HG02642 (cell line): ENCODE measurements around the gene DOCK9.

Experiments
- ATAC-seq: cut with Tn5 transposase; IDR thresholded peaks from one replicate; pipeline ENCODE4 v1.9.1; 2021; ENCODE audit warnings: mild to moderate bottlenecking; ENCODE audit not compliant: unreplicated experiment, poor library complexity

DOCK9 gene

GRCh38 chr13:98979012-98979660 lies 1.3 kb upstream of the DOCK9 start:
- no peak for ATAC-seq

DNA sequence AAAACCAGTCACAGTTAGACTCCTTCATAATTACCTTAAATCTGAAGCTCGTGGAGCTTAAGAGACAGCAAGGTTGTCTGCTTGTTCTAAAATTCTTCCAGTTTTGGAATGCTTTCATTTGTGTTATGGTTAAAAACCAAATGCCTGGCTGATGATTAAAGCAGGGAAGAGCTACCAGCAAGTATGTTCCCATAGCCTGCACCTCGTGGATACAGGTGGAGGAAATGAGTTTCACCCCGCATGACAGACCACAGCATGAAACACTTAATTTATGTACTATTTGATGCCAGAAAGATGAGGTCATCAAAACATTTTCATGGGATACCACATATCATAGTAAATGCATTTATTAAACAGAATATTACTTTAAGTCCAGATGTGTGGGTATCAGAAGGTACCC lies 416 bp upstream of the DOCK9 start:
- ATAC-seq, result no peak

GRCh38 chr13:98976941-98977340 lies 923 bp downstream of the DOCK9 start:
- ATAC-seq, result no peak

DNA sequence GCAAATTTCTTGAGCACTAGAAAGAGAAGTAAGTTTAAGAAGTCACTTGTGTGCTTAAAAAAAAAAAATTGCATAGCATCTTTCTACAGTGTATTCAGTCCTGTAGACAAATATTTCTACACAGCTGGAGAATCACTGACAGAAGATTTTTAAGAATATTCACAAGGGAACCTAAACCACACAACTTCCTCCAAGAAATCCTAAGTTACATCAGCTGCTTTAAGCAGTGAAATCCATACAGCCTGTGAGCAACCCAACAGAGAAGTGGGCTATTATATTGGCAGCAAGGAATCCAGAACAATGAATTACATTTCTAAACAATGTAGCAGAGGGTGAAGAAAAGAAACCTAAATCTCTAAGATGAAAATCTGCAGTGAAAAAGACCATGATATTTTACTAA lies 1.5 kb downstream of the DOCK9 start:
- no peak for ATAC-seq

DNA sequence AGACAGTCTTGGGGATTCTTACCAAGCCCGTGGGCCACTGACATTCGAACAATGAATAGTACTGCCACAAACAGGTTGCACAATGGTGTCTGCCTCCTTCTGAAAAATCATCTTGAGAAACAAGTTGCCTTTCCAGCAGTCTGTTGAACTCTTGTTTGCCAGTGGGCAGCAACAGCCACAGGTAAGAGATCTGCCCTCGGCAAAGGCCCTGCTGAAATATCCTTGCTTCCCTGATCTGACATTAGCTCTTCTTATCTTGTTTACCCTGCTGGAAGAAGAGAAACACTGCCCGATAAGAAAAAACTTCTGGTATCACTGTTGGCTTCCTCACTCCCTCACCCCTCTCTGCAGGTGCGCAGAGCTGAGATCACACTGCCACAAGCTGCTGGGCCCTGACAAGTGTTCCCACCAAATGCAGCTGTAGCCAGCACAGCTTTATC lies 2.0 kb downstream of the DOCK9 start:
- ATAC-seq, result no peak

DNA sequence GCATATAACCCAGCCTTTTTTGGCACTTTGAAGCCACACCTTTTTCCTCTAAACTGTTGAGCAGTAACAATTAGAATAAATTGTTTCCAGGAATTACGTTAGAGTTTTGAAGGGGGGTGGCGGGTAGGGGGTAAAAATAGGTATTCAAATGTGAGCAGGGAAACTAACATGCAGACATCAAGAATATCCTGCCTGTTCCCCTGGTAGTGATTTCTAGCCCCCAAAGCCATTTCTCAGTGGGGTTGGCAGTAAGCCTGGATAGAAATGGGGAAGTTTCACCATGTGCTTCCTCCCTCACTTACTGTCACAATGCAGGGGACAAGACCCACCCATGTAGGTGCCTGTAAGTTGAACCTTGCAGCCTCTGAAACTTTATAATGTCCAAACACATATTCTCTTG lies 3.8 kb downstream of the DOCK9 start:
- ATAC-seq, result no peak

DNA sequence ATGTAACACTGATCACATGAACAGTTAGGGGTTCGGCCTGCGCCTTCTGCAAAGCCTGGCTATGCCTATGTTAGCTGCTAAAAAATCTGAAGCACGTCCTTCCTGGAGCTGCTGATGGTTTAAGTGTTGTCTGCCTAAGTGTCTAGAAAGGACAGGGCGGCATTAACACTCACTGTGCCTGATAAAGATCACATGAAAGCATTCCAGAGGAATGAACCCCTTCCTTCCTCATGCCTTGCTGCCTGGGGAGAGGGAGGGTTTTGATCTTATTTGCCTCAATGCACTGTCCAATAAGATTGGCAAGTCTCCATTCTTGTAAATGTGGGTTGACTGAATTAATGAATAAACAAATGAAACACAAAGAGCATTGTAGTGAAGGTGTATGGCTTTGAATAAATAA lies 5.2 kb downstream of the DOCK9 start:
- no peak for ATAC-seq

- ATAC-seq, result no peak
Measured at GRCh38 chr13:98972059-98972458, 5.8 kb downstream of the DOCK9 start.

DNA sequence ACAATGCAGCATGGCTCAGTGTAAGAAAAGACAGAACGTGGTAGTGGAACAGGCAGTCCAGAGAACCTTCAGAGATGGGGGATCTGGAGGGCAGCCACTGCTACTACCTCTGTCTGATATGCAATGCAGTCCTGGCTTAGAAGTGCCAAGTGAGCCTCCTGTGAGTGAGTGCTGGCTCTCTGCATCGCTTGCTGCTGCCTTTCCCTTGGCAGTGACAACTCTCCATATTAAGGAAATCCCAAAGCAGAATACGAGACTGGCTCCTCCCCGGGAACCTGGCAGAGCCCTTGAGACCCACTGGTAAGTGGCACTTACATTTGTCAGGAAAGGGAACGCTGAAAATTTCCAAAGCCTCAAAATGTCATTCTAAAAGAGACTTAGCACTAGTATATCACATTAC lies 7.5 kb downstream of the DOCK9 start:
- ATAC-seq, result no peak

GRCh38 chr13:98967491-98967890 lies 10.4 kb downstream of the DOCK9 start:
- no peak for ATAC-seq

DNA sequence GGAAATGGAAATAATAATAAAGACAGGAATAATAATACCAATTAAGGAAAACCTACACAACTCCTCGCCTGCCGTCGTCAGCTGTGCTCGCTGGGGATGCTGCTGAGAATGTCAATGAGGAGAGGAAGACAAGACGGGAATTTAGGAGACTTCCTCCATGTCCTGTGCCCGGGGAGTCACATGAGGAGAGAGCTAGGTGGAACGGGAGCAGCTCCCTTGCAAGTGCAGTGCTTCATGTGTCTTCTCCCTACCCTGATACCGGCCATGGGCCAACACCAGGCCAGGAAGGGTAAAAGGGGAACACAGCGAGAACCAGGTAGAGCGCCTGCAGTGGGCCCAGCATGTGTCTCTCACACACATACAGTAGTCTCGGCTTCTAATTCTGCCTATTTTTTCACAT lies 11.8 kb downstream of the DOCK9 start:
- no peak for ATAC-seq

- no peak for ATAC-seq
Measured at GRCh38 chr13:98965325-98965724, 12.5 kb downstream of the DOCK9 start.

- ATAC-seq, result no peak
Measured at GRCh38 chr13:98963917-98964316, 13.9 kb downstream of the DOCK9 start.

- ATAC-seq, result no peak
Measured at GRCh38 chr13:98962901-98963590, 14.8 kb downstream of the DOCK9 start.

GRCh38 chr13:98961503-98962105 lies 16.3 kb downstream of the DOCK9 start:
- no peak for ATAC-seq

- ATAC-seq, result no peak
Measured at GRCh38 chr13:98960606-98961502, 17.0 kb downstream of the DOCK9 start.

DNA sequence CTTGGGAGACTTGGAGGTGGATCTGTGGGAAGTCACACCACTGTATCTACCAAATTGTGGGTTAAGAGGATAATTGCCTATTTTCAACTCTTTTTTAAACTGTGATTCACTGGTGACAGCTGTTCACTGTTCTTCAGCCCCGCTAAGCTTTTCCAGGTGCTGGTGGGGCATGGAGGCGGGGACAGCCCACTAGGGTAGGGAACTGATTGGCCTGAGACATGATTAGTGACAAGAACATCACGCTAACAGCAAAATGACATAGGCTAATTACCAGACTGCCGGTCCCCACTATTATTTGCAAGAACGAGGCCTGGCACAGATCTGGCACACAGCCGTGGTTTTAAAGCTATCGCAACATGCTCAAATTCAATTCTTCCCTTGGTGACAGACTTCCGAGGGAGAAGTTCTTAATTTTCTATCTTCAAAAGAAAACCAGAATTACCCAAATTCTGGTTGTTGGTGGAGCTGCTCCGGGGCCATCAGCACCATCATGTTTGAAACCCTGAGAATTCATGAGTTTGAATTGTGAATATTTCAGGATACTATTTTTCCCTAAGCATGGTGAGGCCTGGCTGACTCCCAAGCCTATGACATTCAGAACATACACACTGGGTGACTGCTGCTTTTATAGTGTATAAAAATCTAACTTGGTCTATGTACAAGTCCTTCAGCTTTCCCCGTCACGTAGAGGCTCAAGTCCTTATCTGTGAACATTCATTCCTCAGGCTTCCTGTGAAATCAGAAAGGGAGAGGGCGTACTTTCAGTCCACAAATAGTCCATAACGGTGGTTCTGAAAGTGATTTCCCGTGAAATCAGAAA lies 17.9 kb downstream of the DOCK9 start:
- ATAC-seq, result no peak

- no peak for ATAC-seq
Measured at GRCh38 chr13:98959291-98959690, 18.6 kb downstream of the DOCK9 start.

DNA sequence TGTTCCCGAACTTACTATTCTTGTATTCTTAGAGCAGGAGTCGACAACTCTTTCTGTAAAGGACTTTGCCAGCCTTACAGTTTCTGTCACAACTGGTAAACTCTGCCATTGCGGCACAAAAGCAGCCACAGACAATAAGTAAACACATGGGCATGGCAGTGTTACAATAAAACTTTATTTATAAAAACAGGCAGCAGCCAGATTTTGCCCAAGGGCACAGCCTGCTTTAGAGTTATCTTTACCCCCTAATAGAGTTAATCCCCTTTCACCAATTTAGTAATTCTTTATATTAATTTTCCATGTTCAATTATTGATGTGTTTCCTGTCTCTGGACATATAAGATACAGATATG lies 19.4 kb downstream of the DOCK9 start:
- no peak for ATAC-seq
